GM19467 (cell line): ENCODE results near the gene MICAL2.

ENCODE experiments used
- ATAC-seq: cut with Tn5 transposase; IDR thresholded peaks from one replicate; pipeline ENCODE4 v1.9.1; 2021; ENCODE audit warnings: mild to moderate bottlenecking, moderate library complexity; ENCODE audit not compliant: unreplicated experiment

The MICAL2 gene

GRCh38 chr11:12202661-12203310 lies 92.4 kb downstream of the MICAL2 start:
- no peak for ATAC-seq

GRCh38 chr11:12204506-12204905 lies 94.1 kb downstream of the MICAL2 start:
- no peak for ATAC-seq

- no peak for ATAC-seq
These were observed 94.9 kb downstream of the MICAL2 start for GRCh38 chr11:12205330-12205729.

GRCh38 chr11:12206529-12206928 lies 96.1 kb downstream of the MICAL2 start:
- ATAC-seq = no peak

- ATAC-seq = no peak
These were observed 97.2 kb downstream of the MICAL2 start for GRCh38 chr11:12207384-12208150.

GRCh38 chr11:12209096-12209495 lies 98.7 kb downstream of the MICAL2 start:
- ATAC-seq = no peak

GRCh38 chr11:12210200-12210599 lies 99.8 kb downstream of the MICAL2 start:
- no peak for ATAC-seq

GRCh38 chr11:12211331-12212065 lies 101.1 kb downstream of the MICAL2 start:
- ATAC-seq = no peak

GRCh38 chr11:12212174-12212820 lies 101.9 kb downstream of the MICAL2 start:
- ATAC-seq = no peak

GRCh38 chr11:12212821-12213185 lies 102.4 kb downstream of the MICAL2 start:
- ATAC-seq = no peak

GRCh38 chr11:12213883-12214282 lies 103.5 kb downstream of the MICAL2 start:
- ATAC-seq = no peak

- no peak for ATAC-seq
These were observed 104.4 kb downstream of the MICAL2 start for GRCh38 chr11:12214751-12215150.

- no peak for ATAC-seq
These were observed 104.8 kb downstream of the MICAL2 start for GRCh38 chr11:12215181-12215593.

- ATAC-seq = no peak
These were observed 105.7 kb downstream of the MICAL2 start for GRCh38 chr11:12216041-12216451.

GRCh38 chr11:12216671-12217374 lies 106.4 kb downstream of the MICAL2 start:
- no peak for ATAC-seq

GRCh38 chr11:12217879-12218278 lies 107.5 kb downstream of the MICAL2 start:
- no peak for ATAC-seq

- ATAC-seq = no peak
These were observed 108.5 kb downstream of the MICAL2 start for GRCh38 chr11:12218909-12219308.

GRCh38 chr11:12219757-12220156 lies 109.4 kb downstream of the MICAL2 start:
- ATAC-seq = no peak

GRCh38 chr11:12220305-12220704 lies 109.9 kb downstream of the MICAL2 start:
- ATAC-seq = no peak

- ATAC-seq = no peak
These were observed 110.7 kb downstream of the MICAL2 start for GRCh38 chr11:12221051-12221535.
